ENCODE data around the gene CA11.
"Not testable (repeated sequence)": the region's sequence is repeated elsewhere in the genome, so short reads cannot be mapped to it uniquely, and the experiment has no call there.

Gene CA11

DNA sequence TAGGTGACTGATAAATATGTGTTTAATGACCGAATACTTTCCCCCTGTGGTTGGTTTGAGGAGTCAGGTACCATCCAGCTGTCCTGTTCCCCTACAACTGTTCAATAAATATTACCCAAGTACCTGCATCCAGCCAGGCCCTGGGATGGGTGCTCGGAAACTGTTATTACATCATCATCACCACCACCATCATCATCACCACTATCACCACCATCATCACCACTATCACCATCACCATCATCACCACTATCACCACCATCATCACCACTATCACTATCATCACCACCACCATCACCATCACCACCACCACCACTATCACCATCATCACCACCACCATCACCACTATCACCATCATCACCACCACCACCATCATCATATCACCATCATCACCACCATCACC, 22.8 kb upstream of the CA11 start:
- DNase-seq: no peak

DNA sequence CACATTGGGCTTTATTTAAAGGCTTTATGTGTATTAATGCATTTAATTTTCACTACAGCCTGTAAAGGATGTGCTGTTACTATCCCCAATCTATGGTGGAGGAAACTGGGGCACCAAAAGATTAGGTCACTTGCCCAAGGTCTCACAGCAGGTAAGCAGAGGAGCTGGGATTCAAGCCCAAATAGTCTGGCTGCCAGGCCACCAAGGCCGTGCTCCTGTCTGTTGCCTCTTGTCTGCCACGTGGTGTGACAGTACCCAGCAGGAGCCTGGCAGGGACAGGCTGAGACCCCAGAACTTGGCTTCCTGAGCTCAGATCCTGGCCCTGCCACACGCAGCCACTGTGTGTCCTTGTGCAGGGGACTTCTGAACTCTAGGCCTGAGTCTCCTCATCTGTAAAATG, 22.3 kb upstream of the CA11 start:
- DNase-seq: no peak

DNA sequence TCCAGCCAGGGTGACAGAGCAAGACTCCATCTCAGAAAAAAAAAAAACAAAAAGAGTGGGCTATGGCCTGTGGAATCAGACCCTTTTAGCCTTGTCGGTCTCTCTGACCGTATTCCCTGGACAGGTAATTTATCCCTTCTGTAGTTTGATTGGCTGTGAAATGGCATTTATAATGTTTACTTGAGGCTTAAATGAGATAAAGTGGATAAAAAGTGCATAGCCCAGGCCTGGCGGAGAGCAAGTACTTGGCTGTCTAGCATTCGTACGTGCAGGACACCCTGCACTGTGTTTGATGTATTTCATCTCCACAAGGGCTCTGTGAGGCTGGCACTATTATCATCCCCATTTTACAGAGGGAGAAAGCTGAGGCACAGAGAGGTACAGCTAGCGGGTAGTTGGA, 19.8 kb upstream of the CA11 start:
- no peak for DNase-seq

DNA sequence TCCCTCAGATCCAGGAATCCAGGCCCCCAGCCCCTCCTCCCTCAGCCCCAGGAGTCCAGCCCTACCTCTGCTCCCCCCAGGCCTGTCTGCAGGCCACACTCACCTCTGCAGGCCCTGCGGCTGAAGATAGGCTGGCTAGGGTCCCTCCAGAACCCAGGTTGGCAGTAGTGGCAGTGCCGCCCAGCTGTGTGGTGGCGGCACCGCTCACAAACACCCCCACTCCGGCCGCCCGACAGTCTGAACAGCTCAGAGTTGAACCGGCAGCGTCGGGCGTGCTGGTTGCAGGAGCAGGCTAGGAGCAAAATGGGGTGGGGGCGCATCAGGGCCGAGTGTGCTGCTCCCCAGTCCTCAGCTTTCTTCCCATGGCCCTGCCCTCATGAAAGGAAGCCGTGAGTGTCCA, 18.5 kb upstream of the CA11 start:
- no peak for DNase-seq

DNA sequence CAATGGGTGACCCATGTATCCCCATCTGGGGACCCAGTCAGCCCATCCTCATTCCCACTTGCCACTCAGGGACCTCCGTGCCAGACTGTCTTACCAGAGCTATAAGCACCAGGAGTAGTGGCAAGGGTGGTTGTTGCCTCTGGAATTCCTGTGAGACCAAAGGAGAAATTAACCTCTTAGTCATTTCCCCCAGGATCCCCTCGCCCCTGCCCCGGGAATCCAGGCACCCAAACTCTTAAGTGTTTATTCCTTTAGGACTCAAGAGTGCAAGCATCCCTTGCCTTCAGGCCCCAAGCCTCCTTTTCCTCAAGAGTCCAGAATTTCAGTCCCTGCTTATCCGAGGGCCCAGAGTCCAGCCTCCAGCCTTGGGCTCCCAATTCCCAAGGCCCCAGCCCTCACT, 17.7 kb upstream of the CA11 start:
- no peak for DNase-seq

DNA sequence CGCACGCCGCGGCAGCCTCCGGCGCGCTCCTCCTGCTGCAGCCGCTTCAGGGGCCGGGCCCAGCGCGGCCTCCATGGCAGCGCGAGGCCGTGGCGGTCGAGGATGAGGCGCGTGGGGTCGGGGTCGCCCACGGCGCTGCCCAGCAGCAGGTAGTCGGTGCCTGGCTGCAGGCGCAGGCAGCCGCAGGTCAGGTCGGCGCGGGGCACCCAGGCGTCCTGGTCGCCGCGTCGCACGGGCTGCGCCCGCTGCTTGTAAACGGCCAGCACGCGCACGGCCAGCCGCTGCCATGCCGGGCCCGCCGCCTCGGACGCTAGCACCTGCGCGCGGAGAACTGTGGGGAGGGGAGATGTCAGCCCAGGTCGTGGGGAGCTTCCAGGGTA, 15.7 kb upstream of the CA11 start:
- DNase-seq: no peak

DNA sequence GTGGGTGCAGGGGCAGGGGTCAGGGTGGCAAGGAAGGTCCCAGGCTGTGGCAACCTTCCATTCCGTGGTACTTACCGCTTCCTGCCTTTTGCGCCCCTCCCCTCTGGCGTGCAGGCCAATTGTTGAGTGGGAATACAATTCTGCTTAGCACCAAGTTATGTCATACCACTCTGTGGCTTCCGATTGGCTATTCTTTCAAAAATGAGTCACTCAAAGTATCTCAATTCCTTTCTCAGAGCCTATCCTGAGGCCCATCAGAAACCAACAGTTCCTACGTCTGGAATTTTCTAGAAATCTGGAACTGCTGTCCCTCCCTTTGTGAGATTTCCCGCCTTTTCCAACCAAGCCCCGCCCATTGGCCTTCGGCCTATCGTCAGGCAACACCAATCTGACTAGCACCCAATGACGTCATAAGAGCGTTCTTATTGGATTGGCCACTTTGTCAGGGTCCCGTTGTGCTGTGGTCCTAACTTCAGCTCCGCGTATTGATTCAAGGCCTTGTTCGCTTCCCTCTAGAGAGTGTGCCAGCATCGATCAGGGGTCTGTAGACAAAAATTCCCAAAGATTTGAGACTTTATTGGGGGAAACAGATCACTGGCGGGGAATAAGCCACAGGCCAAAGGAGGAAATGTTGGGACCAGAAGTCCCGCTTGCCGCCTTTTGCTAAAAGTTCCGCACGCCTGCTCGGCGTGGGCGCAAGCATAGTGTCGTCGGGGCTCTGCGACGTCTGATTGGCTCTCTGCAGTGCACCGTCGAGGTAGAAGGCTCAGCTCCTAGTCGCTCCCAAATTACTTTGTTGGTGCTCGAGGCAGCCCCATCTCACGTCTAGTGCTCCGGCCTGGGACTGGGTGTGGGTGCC, 15.1 kb upstream of the CA11 start:
- DNase-seq: peak; percentile 86

DNA sequence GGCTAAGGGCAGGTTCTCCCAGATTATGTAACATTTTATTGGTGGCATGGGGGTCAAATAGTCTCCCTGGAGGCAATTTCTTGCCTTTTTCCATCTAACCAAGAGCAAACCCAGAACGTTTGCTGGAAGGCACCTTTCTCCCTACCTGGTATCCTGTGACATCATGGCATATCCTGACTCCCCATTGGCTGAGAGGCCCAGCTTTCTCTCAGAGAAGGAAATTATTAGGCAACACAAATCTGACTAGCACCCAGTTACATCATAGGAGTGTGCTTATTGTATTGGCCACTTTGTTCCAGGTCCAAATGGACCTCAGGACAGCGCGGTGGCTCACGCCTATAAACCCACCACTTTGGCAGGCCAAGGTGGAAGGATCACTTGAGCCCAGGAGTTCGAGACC, 13.8 kb upstream of the CA11 start:
- DNase-seq: no peak

DNA sequence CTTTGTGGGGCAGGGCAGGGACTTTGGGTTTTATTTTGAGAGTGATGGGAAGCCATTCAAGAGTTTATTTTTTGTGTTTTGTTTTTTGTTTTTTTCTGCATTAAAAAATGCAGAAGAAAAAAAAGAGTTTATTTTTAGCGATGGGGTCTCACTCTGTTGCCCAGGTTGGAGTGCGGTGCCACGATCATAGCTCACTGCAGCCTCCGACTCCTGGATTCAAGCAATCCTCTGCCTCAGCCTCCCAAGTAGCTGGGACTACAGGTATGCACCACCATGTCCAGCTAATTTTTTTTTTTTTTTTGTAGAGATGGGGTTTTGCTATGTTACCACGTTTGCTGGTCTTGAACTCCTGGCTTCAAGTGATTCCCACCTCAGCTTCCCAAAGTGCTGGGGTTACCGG, 12.5 kb upstream of the CA11 start:
- no peak for DNase-seq

DNA sequence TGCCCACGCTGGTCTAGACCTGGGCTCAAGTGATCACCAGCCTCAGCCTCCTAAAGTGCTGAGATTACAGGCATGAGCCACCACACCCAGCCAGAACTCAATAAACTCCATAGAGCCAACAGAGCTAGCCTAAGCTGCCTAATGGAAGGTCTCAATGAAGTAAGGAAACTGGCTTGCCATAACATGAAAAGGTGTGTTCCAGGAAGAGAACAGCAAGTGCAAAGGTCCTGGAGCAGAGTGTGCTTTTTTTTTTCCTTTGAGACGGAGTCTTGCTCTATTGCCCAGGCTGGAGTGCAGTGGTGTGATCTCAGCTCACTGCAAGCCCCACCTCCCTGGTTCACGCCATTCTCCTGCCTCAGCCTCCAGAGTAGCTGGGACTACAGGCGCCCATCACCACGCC, 11.8 kb upstream of the CA11 start:
- not testable (repeated sequence) for DNase-seq

DNA sequence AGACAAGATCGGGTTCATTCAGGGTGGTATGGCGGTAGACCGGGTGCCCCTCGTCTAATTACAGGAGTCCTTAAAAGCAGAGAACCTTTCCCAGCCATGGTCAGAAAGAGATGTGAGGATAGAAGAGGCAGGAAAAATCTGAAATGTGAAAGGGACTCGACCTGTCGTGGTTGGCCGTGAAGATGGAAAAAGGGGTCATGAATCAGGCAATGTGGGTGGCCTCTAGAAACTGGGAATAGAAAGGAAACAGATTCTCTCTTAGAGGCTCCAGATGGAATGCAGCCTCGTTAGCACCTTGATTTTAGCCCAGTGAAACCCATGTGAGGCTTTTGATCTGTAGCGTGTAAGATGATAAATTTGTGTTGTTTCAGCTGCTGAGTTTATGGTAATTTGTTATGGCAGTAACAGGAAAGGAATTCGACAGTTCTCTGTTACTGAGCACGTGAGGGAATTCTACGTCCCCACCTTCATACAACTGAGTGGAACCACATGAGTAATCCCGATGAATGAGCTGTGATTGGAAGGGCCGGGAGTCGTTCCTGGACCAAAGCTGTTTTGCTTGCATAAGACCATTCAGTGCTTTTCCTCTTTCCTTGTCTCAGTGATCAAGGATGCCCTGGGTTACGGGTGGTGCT, 11.0 kb upstream of the CA11 start:
- DNase-seq: peak; percentile 82

DNA sequence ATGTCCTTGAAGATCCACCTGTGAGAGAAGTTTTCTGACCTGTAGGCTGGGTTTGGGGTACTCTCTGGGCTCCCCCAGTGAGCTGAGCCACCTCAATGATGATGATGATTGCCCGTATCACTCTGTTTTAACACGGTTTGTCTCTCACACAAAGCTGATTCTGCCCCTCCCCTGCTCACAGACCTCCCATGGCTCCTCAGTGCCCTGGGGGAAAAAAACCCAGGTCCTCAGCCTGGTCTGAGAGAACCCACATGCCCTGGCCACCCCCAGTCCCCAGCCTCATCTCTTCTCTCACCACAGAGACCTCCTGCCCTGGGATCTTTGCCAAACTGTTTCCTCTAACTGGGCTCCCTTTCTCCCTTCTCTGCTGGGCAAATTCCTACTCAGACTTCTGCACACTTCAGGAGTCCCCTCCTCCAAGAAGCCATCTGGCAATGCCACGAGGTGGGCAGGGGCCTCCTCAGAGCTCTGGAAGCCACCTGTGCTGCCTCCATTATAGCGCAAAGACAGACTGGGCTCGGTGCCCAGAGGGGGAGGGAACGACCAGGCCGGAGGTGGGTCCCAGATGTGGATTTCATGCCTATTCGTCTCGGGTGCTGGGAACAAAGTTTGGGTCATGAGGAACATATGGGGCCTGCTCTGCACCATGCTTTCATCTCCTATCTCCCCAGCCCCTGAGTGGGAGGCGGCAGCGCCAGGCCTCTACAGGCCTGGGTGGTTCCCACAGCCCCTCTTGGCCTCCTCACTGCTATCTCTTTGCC, 8.5 kb upstream of the CA11 start:
- no peak for DNase-seq

DNA sequence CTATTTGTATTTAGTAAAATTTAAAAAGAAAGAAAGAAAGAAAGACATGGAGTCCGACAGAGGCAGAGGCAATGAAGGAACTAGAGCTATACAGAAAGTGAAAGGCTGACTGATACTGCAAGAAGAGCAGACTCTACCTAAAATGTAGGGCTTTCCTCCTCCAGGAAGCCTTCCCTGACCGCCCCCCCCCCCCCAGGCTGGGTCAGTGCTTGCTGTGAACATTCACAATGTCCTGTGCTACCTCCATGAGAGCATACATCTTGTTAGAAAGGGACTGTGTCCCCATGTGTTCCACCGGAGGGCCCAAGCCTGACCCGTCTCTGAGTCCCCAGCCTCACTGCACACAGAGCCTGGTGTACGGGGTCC, 5.7 kb upstream of the CA11 start:
- DNase-seq: no peak

DNA sequence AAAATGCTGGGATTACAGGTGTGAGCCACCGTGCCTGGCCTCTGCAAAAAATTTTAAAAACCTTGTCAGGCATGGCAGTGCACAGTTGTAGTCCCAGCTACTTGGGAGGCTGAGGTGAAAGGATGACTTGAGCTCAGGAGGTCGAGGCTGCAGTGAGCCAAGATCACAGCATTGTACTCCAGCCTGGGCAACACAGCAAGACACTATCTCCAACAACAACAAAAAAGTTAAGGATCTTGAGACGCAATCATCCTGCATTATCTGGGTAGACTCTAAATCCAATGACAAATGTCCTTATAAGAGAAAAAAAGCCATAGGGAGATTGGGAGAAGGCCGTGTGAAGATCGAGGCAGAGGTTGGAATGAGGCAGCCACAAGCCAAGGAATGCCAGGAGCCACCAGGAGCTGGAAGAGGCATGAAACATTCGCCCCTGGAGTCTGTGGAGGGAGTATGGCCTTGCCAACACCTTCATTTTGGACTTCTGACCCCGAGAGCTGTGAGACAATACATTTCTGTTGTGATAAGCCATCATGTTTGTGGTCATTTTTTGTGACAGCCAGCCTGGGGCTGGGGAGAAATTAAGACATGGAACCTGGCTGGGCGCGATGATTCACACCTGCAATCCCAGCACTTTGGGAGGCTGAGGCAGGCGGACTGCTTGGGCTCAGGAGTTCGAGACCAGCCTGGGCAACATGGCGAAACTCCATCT, 5.1 kb upstream of the CA11 start:
- no peak for DNase-seq

DNA sequence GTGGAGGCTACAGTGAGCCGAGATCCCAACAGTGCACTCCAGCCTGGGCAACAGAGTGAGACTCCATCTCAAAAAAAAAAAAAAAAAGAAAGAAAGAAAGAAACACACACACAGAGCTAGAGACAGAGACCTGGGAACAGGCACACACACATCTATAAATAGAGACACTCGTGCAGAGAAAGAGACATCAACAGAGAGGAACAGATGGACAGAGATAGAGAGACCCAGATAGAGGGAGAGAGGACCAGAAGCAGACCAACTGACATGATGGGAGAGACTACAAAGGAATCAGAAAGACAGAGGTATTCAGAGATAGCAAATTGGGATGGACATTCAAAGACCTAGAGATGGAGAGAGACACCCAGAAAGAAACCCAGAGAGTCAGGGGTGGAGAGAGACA, 2.1 kb upstream of the CA11 start:
- no peak for DNase-seq

DNA sequence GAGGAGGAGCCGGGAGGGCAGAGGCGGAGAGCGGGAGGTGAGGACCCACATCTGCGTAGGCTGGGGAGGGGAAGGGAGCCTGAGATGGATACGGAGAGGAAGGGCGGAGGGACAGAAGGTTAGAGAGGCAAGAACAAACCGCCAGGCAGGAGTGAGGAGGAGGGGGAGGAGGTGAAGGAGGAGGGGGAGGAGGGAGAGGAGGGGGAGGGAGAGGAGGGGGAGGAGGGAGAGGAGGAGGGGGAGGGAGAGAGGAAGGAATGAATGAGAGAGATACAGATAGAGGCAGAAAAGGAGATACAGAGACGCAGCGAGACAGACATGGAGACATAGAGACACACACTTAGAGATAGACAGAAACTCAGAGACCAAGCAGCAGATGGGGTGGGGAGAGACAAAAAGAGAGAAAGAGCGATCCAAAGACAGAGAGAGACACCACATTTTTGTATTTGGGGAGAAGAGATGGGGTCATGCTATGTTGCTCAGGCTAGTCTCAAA, 782 bp upstream of the CA11 start:
- DNase-seq: no peak

DNA sequence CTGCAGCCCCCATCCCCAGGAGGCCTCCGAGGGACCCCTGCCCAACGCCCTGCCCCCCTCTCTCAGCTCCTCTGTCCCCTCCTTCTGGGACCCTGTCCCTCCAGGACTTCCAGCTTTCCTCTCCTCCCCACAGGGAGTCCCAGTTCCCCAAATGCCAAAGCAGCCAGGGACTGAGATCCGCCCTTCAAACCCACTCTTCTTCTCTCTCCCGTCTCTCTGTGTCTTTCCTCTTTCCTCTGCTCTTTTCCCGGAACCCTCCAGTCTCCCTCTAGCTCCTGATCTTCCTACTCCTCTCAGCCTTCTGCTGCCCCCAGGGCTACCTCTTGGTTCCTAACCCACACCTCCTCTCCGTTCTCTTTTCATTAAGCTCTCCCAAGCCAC, 377 bp downstream of the CA11 start:
- no peak for DNase-seq

DNA sequence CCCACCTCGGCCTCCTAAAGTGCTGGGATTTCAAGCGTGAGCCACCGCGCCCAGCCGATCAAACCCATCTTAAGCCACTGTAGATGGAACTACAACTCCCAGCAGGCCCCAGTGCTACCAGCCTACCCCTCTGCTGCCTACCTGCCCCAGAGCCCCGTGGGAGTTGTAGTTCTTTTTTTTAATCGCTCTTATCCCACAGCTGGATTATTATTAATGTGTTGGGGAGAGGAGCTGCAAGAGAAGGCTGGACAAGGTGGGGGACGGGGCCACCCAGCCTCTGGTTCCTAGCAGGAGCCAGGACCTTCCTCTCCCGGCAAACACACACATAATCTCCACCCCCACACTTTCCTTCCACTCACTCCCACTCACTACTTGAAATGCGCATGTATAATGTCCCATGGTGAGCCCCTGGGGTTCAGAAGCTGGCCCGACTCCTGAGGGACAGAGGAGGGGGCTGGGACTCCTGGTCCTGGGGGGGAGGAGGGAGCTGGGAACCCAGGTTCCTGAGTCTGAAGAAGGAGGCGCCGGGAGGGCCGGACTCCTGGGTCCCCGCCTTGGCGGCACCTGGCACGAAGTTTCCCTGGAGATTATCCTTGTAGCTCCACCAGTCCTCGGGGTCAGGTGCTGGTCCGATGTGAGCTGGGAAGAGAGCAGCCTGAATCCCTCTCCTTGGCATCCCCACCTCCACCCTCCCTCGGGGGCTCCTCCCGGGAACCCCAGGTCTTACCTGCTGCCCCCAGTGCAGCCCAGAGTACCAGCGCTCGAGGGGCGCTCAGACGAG, 958 bp downstream of the CA11 start:
- peak; percentile 66 for DNase-seq

DNA sequence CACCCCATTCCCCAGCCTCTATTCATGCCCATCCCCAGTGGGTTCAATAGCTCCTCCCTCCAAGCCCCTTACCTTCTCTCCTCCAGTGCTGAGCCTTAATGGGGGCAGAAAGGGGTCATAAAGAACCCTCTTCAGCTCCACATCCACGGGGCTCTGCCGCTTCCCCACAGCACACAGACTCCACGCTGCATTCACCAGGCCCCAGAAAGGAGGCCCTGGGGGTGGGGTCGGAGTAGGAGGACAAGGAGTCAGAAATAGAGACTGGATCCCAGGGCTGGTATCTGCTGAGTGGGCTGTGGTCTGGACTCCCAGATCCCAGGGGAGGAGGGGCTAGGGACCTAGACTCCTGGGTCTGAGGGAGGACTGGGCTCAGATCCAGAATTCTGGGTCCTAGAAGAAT, 1.6 kb downstream of the CA11 start:
- no peak for DNase-seq

DNA sequence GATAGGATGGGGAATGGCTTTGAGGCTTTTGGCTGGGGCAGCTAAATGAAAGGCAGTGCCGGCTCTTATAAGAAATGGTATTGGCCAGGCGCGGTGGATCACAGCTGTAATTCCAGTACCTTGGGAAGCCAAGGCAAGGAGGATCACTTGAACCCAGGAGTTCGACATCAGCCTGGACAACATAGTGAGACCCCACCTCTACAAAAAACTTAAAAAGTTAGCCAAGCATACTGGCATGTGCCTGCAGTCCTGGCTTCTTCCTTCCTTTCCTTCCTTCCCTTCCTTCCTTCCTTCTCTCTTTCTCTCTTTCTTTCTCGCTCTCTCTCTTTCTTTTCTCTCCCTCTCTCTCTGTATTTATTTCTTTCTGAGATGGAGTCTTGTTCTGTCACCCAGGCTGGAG, 3.1 kb downstream of the CA11 start:
- no peak for DNase-seq

DNA sequence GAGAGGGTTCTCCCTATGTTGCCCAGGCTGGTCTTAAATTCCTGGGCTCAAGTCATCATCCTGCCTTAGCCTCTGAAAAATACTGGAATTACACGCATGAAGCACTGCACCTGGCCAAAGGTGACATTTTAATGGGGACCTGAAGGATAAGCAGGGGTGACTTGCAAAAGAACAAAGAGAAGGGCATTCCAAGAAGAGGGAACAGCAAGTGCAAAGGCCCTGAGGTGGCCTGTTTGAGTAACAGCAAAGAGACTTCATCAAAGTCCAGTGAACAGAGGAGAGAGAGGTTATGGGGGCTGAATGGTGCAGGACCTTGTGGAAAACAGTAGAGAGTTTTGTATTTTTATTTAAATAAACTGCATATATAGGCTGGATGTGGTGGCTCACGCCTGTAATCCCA, 4.1 kb downstream of the CA11 start:
- DNase-seq: no peak
